Esophagus squamous epithelium (tissue), 5 donors: ENCODE results near the gene MAP3K8. TPM values are rescaled to one million over a fixed set of nuclear protein-coding genes. Genes with fewer than 3 reads are reported as not detected.
"Not testable (repeated sequence)": the region's sequence is repeated elsewhere in the genome, so short reads cannot be mapped to it uniquely, and the experiment has no call there.

Source experiments
- DNase-seq: peaks from one replicate; lab custom pipeline; 2025; lab: John Stamatoyannopoulos, UW
- H3K27ac ChIP-seq, 4 donors: fragments of 200-600 bp; sonication (generic); one replicate each; pipeline ENCODE4 v1.5.1; 2016 to 2019; ENCODE audit warnings: mild to moderate bottlenecking in 1 of 4
- H3K27me3 ChIP-seq, 4 donors: fragments of 200-600 bp; sonication (generic); 1 replicate in 3 of 4; 2 replicates in 1 of 4; pipeline versions ENCODE4 v1.5.1 to v1.6.0; 2017 to 2021; ENCODE audit warnings: antibody characterized with exemption in 1 of 4
- H3K36me3 ChIP-seq, 3 donors: fragments of 200-600 bp; sonication (generic); one replicate each; pipeline ENCODE4 v1.5.1; 2016 to 2019
- H3K4me1 ChIP-seq, 3 donors: fragments of 200-600 bp; sonication (generic); one replicate each; pipeline ENCODE4 v1.5.1; 2017 to 2019
- H3K4me3 ChIP-seq, 4 donors: fragments of 200-600 bp; sonication (generic); 1 replicate in 3 of 4; 2 replicates in 1 of 4; pipeline ENCODE4 v1.5.1; 2016 to 2019; ENCODE audit warnings: mild to moderate bottlenecking in 2 of 4, moderate library complexity in 1 of 4
- H3K9me3 ChIP-seq, 3 donors: fragments of 200-600 bp; sonication (generic); one replicate each; pipeline ENCODE4 v1.5.1; 2016 to 2019
- CTCF ChIP-seq, 6 experiments: fragments of 450-650 bp in 4 of 6; fragments of 200-600 bp in 2 of 6; sonication (generic) in 2 of 6; IDR thresholded peaks; one replicate each; pipeline ENCODE4 v1.5.1; 2016 to 2019; ENCODE audit warnings: antibody characterized with exemption in 6 of 6, mild to moderate bottlenecking in 4 of 6, moderate library complexity in 4 of 6
- POLR2A ChIP-seq, 4 donors: fragments of 450-650 bp; IDR thresholded peaks; one replicate each; pipeline ENCODE4 v1.6.1; 2017; ENCODE audit warnings: antibody characterized with exemption in 4 of 4, mild to moderate bottlenecking in 4 of 4, moderate library complexity in 3 of 4
- WGBS, 2 donors: methylation state at CpG; one replicate each; pipeline ENCODE4 v1.1.5; 2018; 5-methylcytosine and 5-hydroxymethylcytosine counted together
- intact Hi-C: fragments of 100-400 bp; cut with DNase I; formaldehyde crosslinking; loops from one replicate; pipeline ENCODE4 v1.15.0; 2022
- total RNA-seq, 4 donors: library from RNA; depleted of rRNA; stranded (reverse); fragments of >200 nt; gene quantifications; one replicate each; pipeline ENCODE4 v1.1.0, GENCODE V29; 2016
- donor health status: DM: yes; HTN: yes; CAD: no.

MAP3K8 gene
- total RNA-seq, 4 donors from 2014 or later: 9.4 to 20.6 (median 17.9) TPM

GRCh38 chr10:30433306-30433729, 666 bp upstream of the MAP3K8 start:
- Histone ChIP-seq H3K36me3 (peaks cover 0 to under 1% (median 0%) of the 10 kb centered on the region in 3 donors), H3K27me3 (no peaks in the 10 kb centered on the region), H3K27ac (peak overlapping the region; percentile 98 to 100 (median 99)), H3K9me3 (no peaks in the 10 kb centered on the region), H3K4me3 (peak overlapping the region; percentile 76 to 96 (median 90)), H3K4me1 (peaks cover 21 to 62% (median 30%) of the 10 kb centered on the region in 3 donors)
- WGBS, 2 donors: 0 to 10% methylated on average over 5 of the region's 32 CpGs
- TF ChIP-seq POLR2A (IDR thresholded peaks at IDR 0.05) (no peak), CTCF (IDR thresholded peaks at IDR 0.05) (no peak)
- intact Hi-C loops: no loop called here
- peak; percentile 45 for DNase-seq

- Histone ChIP-seq H3K27me3 (no peaks in the 10 kb centered on the region), H3K27ac (peak overlapping the region; percentile 98 to 100 (median 99)), H3K4me1 (peaks cover 30 to 73% (median 40%) of the 10 kb centered on the region in 3 donors), H3K9me3 (no peaks in the 10 kb centered on the region), H3K4me3 (peak overlapping the region; percentile 76 to 96 (median 90)), H3K36me3 (peaks cover 0 to 12% (median 0%) of the 10 kb centered on the region in 3 donors)
- peak; percentile 49 for DNase-seq
- TF ChIP-seq CTCF (IDR thresholded peaks at IDR 0.05): peak in 1 of 6 experiments; percentile 10
- TF ChIP-seq POLR2A (IDR thresholded peaks at IDR 0.05): peak in 3 of 4 donors; percentile 37 to 95 (median 94)
- intact Hi-C loops: no loop called here
- WGBS, 2 donors: 1 to 2% methylated on average over 6 to 11 of the region's 56 CpGs
Measured at GRCh38 chr10:30434273-30435072, 489 bp downstream of the MAP3K8 start.

GRCh38 chr10:30435073-30435422, 1.1 kb downstream of the MAP3K8 start:
- Histone ChIP-seq H3K9me3 (no peaks in the 10 kb centered on the region), H3K4me3 (peak overlapping the region; percentile 76 to 96 (median 90)), H3K4me1 (peaks cover 30 to 79% (median 41%) of the 10 kb centered on the region in 3 donors), H3K27ac (peak overlapping the region; percentile 98 to 100 (median 99)), H3K27me3 (no peaks in the 10 kb centered on the region), H3K36me3 (peaks cover 0 to 18% (median 0%) of the 10 kb centered on the region in 3 donors)
- no peak for TF ChIP-seq CTCF (IDR thresholded peaks at IDR 0.05)
- no peak for TF ChIP-seq POLR2A (IDR thresholded peaks at IDR 0.05)
- WGBS, 2 donors: 0 to 4% methylated on average over 13 of the region's 13 CpGs
- intact Hi-C loops: no loop called here
- no peak for DNase-seq

- WGBS, 2 donors: 34 to 58% methylated on average over 9 to 15 of the region's 15 CpGs
- H3K36me3 ChIP-seq: peaks cover 0 to 24% (median 0%) of the 10 kb centered on the region in 3 donors
- peak overlapping the region; percentile 98 to 100 (median 99) for H3K27ac ChIP-seq
- peaks cover 30 to 80% (median 41%) of the 10 kb centered on the region in 3 donors for H3K4me1 ChIP-seq
- H3K27me3 ChIP-seq, H3K9me3 ChIP-seq, DNase-seq, intact Hi-C loops: not testable (repeated sequence)
- H3K4me3 ChIP-seq: peak overlapping the region; percentile 76 to 96 (median 90)
Measured at GRCh38 chr10:30435499-30436167, 1.6 kb downstream of the MAP3K8 start.

DNA sequence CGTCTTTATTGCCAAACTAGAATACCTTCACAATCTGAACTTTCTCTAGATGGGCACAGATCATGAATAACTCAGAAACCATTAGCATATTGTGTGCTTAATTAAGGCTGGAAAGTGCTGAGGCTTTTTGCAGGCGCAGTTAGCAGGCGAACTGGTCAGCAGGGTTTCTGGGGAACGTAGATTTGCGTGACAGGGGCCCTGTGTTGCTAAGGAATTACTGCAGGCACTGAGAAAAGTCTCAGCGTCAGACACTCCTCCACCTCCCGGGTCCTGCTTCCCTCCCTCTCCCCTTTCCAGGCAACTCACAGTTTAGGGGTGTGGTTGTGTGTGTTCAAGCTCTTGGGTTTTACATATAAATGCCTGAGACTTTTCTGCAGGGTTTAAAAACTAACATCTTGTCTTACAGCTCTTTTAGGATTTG, 2.2 kb downstream of the MAP3K8 start:
- Histone ChIP-seq H3K4me1 (peaks cover 30 to 79% (median 46%) of the 10 kb centered on the region in 3 donors), H3K27ac (peak overlapping the region; percentile 98 to 100 (median 99)), H3K4me3 (peak overlapping the region; percentile 76 to 96 (median 90)), H3K27me3 (no peaks in the 10 kb centered on the region), H3K9me3 (no peaks in the 10 kb centered on the region), H3K36me3 (peaks cover 0 to 29% (median 0%) of the 10 kb centered on the region in 3 donors)
- TF ChIP-seq CTCF (IDR thresholded peaks at IDR 0.05) (no peak), POLR2A (IDR thresholded peaks at IDR 0.05) (peak in 1 of 4 donors; percentile 51)
- DNase-seq: no peak
- WGBS, 2 donors: 8 to 14% methylated on average over 7 of the region's 7 CpGs
- intact Hi-C loops: no loop called here
